Prostate gland (tissue), 2 donors: ENCODE data around the gene LPCAT3. TPM values are rescaled to one million over a fixed set of nuclear protein-coding genes. Genes with fewer than 3 reads are reported as not detected.

ENCODE experiments used
- DNase-seq: peaks from one replicate; pipeline ENCODE4 v3.0.0-alpha.2; 2019; ENCODE audit warnings: low spot score
- H3K27ac ChIP-seq, 2 donors: fragments of 200-600 bp; sonication (generic); 2 replicates each; pipeline ENCODE4 v1.5.1; 2017 to 2019
- H3K27me3 ChIP-seq: fragments of 200-600 bp; sonication (generic); replicated peaks from 2 replicates; pipeline ENCODE4 v1.5.1; 2019; ENCODE audit not compliant: insufficient read depth
- H3K36me3 ChIP-seq, 2 donors: fragments of 200-600 bp; sonication (generic); 1 replicate in 1 of 2; 2 replicates in 1 of 2; pipeline versions ENCODE4 v1.5.1 to v1.8.1; 2017 to 2019
- H3K4me1 ChIP-seq: fragments of 200-600 bp; sonication (generic); replicated peaks from 2 replicates; pipeline ENCODE4 v1.5.1; 2019
- H3K4me3 ChIP-seq, 2 donors: fragments of 200-600 bp; sonication (generic); 2 replicates each; pipeline ENCODE4 v1.5.1; 2017 to 2019
- H3K9me3 ChIP-seq: fragments of 200-600 bp; sonication (generic); 2 replicates; pipeline ENCODE4 v1.5.1; 2017
- POLR2A ChIP-seq: fragments of 450-650 bp; IDR thresholded peaks from one replicate; pipeline ENCODE4 v1.6.1; 2016; ENCODE audit warnings: antibody characterized with exemption, mild to moderate bottlenecking
- POLR2AphosphoS5 ChIP-seq: sonication (generic); formaldehyde crosslinking; IDR thresholded peaks from one replicate; pipeline ENCODE4 v1.6.1; 2017; ENCODE audit warnings: antibody characterized with exemption
- WGBS: methylation state at CpG from one replicate; pipeline ENCODE4 v1.1.5; 2018; 5-methylcytosine and 5-hydroxymethylcytosine counted together
- intact Hi-C: fragments of 100-400 bp; cut with DNase I; formaldehyde crosslinking; loops from one replicate; pipeline ENCODE4 v1.14.2; 2022
- total RNA-seq, 2 donors: library from RNA; depleted of rRNA; stranded (reverse); fragments of >200 nt; gene quantifications; one replicate each; pipeline ENCODE4 v1.1.0, GENCODE V29; 2016
- TF ChIP-seq, protein P1 (sequence below), 4 experiments: fragments of 200-600 bp in 2 of 4; fragments of 450-650 bp in 2 of 4; sonication (generic) in 2 of 4; IDR thresholded peaks; 1 replicate in 3 of 4; 2 replicates in 1 of 4; pipeline ENCODE4 v1.5.1; 2016 to 2019; ENCODE audit warnings: antibody characterized with exemption in 4 of 4, mild to moderate bottlenecking in 2 of 4, moderate library complexity in 2 of 4

Gene LPCAT3
- total RNA-seq, 2 donors from 2014 or later = 59.9 to 86.9 TPM

GRCh38 chr12:6957151-6957701 lies 61.0 kb downstream of the LPCAT3 start:
- H3K9me3 ChIP-seq = no peaks in the 10 kb centered on the region
- no peak for TF ChIP-seq POLR2A
- TF ChIP-seq, protein P1, sequence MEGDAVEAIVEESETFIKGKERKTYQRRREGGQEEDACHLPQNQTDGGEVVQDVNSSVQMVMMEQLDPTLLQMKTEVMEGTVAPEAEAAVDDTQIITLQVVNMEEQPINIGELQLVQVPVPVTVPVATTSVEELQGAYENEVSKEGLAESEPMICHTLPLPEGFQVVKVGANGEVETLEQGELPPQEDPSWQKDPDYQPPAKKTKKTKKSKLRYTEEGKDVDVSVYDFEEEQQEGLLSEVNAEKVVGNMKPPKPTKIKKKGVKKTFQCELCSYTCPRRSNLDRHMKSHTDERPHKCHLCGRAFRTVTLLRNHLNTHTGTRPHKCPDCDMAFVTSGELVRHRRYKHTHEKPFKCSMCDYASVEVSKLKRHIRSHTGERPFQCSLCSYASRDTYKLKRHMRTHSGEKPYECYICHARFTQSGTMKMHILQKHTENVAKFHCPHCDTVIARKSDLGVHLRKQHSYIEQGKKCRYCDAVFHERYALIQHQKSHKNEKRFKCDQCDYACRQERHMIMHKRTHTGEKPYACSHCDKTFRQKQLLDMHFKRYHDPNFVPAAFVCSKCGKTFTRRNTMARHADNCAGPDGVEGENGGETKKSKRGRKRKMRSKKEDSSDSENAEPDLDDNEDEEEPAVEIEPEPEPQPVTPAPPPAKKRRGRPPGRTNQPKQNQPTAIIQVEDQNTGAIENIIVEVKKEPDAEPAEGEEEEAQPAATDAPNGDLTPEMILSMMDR (IDR thresholded peaks at IDR 0.05) = no peak
- no peak for TF ChIP-seq POLR2AphosphoS5
- H3K36me3 ChIP-seq = no peaks in the 10 kb centered on the region
- no peak overlapping the region for H3K4me3 ChIP-seq
- H3K4me1 ChIP-seq = peaks cover 6% of the 10 kb centered on the region
- intact Hi-C loops = no loop called here
- no peaks in the 10 kb centered on the region for H3K27me3 ChIP-seq
- no peak overlapping the region for H3K27ac ChIP-seq
- no peak for DNase-seq
- WGBS = 85% methylated on average over 20 of the region's 20 CpGs

DNA sequence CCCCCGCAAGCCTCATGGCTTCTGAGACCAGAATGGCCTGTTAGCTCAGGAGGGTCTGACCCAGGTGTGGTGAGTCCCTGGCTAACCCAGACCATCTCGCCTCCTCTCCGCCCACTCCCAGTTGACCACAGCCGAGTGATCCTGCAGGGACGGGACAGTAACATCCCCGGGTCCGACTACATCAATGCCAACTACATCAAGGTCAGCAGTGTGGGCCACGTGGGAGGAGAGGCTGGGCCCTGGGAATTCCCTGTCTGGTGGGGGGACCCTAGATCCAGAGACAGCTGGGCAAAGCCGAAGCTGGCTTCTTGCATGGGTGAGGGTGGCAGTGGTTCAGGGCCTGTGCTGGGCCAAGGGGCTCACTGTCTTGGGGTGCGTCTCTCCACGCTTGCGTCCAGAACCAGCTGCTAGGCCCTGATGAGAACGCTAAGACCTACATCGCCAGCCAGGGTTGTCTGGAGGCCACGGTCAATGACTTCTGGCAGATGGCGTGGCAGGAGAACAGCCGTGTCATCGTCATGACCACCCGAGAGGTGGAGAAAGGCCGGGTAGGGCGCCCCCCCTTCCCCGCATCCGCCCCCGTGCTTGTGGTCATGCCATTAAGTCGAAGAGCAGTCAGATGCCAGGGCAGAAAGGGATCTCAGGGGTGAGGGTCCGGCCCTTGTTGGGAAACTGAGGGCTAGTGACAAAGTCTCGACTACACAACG lies 62.1 kb downstream of the LPCAT3 start:
- no peak overlapping the region for H3K27ac ChIP-seq
- no peak for DNase-seq

GRCh38 chr12:6955108-6956020 lies 62.9 kb downstream of the LPCAT3 start:
- Histone ChIP-seq H3K27me3 (no peaks in the 10 kb centered on the region), H3K4me3 (no peak overlapping the region), H3K9me3 (no peaks in the 10 kb centered on the region), H3K27ac (no peak overlapping the region), H3K4me1 (no peaks in the 10 kb centered on the region), H3K36me3 (no peaks in the 10 kb centered on the region)
- TF ChIP-seq, protein P1 (IDR thresholded peaks at IDR 0.05) = no peak
- TF ChIP-seq POLR2A (no peak), POLR2AphosphoS5 (no peak)
- 88% methylated on average over 22 of the region's 22 CpGs for WGBS
- no peak for DNase-seq
- intact Hi-C loops = no loop called here

More for the DNA sequence above, 62.1 kb downstream of the LPCAT3 start:
- peaks cover 1% of the 10 kb centered on the region for H3K4me1 ChIP-seq
- no peaks in the 10 kb centered on the region for H3K36me3 ChIP-seq
- no peak for TF ChIP-seq POLR2A
- TF ChIP-seq, protein P1 (IDR thresholded peaks at IDR 0.05) = no peak
- no peak for TF ChIP-seq POLR2AphosphoS5
- H3K27me3 ChIP-seq = no peaks in the 10 kb centered on the region
- WGBS = 78% methylated on average over 28 of the region's 28 CpGs
- H3K9me3 ChIP-seq = no peaks in the 10 kb centered on the region
- H3K4me3 ChIP-seq = no peak overlapping the region
- intact Hi-C loops = no loop called here

GRCh38 chr12:6954316-6955107 lies 63.8 kb downstream of the LPCAT3 start:
- H3K36me3 ChIP-seq = no peaks in the 10 kb centered on the region
- H3K9me3 ChIP-seq = no peaks in the 10 kb centered on the region
- H3K27me3 ChIP-seq = no peaks in the 10 kb centered on the region
- no peak overlapping the region for H3K4me3 ChIP-seq
- 87% methylated on average over 21 of the region's 21 CpGs for WGBS
- intact Hi-C loops = no loop called here
- no peaks in the 10 kb centered on the region for H3K4me1 ChIP-seq
- TF ChIP-seq, protein P1 (IDR thresholded peaks at IDR 0.05) = no peak
- TF ChIP-seq POLR2A (no peak), POLR2AphosphoS5 (no peak)
- no peak for DNase-seq
- H3K27ac ChIP-seq = no peak overlapping the region
